Right lobe of liver (tissue), 6 donors: ENCODE data around the gene OR1K1. TPM values are rescaled to one million over a fixed set of nuclear protein-coding genes. Genes with fewer than 3 reads are reported as not detected.
"Not testable (repeated sequence)": the region's sequence is repeated elsewhere in the genome, so short reads cannot be mapped to it uniquely, and the experiment has no call there.

ENCODE experiments used
- ATAC-seq, 4 donors: fragments of 200-7000 bp; cut with Tn5 transposase; one replicate each; pipeline ENCODE4 v1.9.1; 2020; ENCODE audit warnings: mild to moderate bottlenecking in 4 of 4, moderate library complexity in 4 of 4
- DNase-seq, 3 donors: peaks; one replicate each; pipeline ENCODE4 v3.0.0-alpha.2; 2020
- H3K27ac ChIP-seq, 3 donors: fragments of 200-600 bp; one replicate each; pipeline ENCODE4 v1.8.0; 2022
- H3K27me3 ChIP-seq, 2 donors: fragments of 200-600 bp; one replicate each; pipeline ENCODE4 v1.8.0; 2022
- H3K36me3 ChIP-seq, 4 donors: fragments of 200-600 bp; sonication (generic) in 1 of 4; one replicate each; pipeline versions ENCODE4 v1.5.1 to v1.8.0; 2017 to 2022; ENCODE audit warnings: control low read depth in 1 of 4
- H3K4me1 ChIP-seq, 4 donors: fragments of 200-600 bp; sonication (generic) in 1 of 4; one replicate each; pipeline versions ENCODE4 v1.5.1 to v1.8.0; 2017 to 2022; ENCODE audit warnings: control low read depth in 1 of 4
- H3K4me3 ChIP-seq, 3 donors: fragments of 200-600 bp; one replicate each; pipeline ENCODE4 v1.8.0; 2022
- H3K9me3 ChIP-seq, 4 donors: fragments of 200-600 bp; sonication (generic) in 1 of 4; one replicate each; pipeline versions ENCODE4 v1.5.1 to v1.8.0; 2017 to 2022; ENCODE audit warnings: control low read depth in 1 of 4
- POLR2A ChIP-seq: fragments of 450-650 bp; IDR thresholded peaks from one replicate; pipeline ENCODE4 v1.6.1; 2017; ENCODE audit warnings: antibody characterized with exemption, mild to moderate bottlenecking
- WGBS: methylation state at CpG from one replicate; pipeline ENCODE4 v1.1.6; 2018; ENCODE audit warnings: low coverage, low lambda C conversion rate; ENCODE audit not compliant: insufficient coverage; ENCODE audit errors: missing lambda C conversion rate; 5-methylcytosine and 5-hydroxymethylcytosine counted together
- intact Hi-C, 2 donors: fragments of 100-400 bp; cut with DNase I; formaldehyde crosslinking; loops; one replicate each; pipeline versions ENCODE4 v1.11.2 to v1.14.1; 2022
- total RNA-seq, 6 experiments: library from RNA; depleted of rRNA in 2 of 6; stranded (reverse); fragments of >200 nt in 2 of 6; fragmentation: NEBNext Ultra II Directional in 3 of 6; extraction: Animal tissue kit (Norgen Biotek cat#: 25700) in 3 of 6; gene quantifications; one replicate each; pipeline versions ENCODE4 v1.1.0 to v1.2.4, GENCODE V29; 2016 to 2023
- TF ChIP-seq, protein P1 (sequence below), 4 donors: fragments of 200-600 bp in 3 of 4; fragments of 450-650 bp in 1 of 4; IDR thresholded peaks; one replicate each; pipeline versions ENCODE4 v1.5.1 to v1.8.0; 2016 to 2022; ENCODE audit warnings: antibody characterized with exemption in 4 of 4, mild to moderate bottlenecking in 2 of 4
- donor health status: DM: no; HTN: yes; CAD: no.
- donor health status: DM: no; HTN: no; CAD: no.
- donor health status: DM: no; HTN: no; CAD: no.
- donor health status: DM: no; HTN: yes; CAD: no.
- donor health status: DM: no; HTN: yes; CAD: no.

The OR1K1 gene
- total RNA-seq, 6 experiments from 2014 or later = not detected

DNA sequence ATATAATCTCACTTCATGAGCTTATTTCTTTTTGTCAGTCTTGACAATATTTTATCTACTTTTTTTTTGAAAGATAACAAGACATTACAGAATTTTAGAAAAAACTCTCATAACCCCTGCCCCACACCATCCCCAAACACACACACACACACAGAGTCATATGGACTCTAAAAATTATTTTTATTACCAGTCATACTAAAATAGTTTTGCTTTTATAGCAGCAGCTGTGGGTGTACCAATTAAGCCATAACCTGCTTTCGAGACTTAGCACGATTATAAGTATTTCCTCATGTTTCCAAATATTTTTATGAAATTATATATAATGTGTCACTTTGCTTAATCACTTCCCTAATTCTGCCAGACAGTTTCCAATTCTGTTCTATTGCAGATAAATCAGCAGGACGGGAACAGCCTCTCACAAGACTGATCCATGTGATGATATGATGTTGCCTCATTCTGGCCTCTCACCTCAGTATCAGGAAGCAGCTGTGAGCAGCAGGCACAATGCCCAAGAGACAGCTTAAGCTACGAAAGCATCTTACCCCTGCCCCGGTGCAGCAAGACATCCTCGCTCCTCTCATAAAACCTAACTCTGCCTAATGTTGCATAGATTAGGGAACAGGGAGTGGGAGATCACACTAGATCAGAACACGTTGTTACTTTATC lies 21.5 kb downstream of the OR1K1 start:
- Histone ChIP-seq H3K4me1 (peaks cover 0 to under 1% (median 0%) of the 10 kb centered on the region in 4 donors), H3K9me3 (no peaks in the 10 kb centered on the region), H3K4me3 (no peak overlapping the region), H3K27me3 (no peaks in the 10 kb centered on the region), H3K36me3 (peaks cover 0 to 43% (median 4%) of the 10 kb centered on the region in 4 donors), H3K27ac (no peak overlapping the region)
- WGBS = 35% methylated on average over 7 of the region's 7 CpGs
- ATAC-seq (peak; percentile 48 to 74 (median 68)), DNase-seq (peak in 1 of 3 donors; percentile 44)
- intact Hi-C loops = no loop called here
- no peak for TF ChIP-seq POLR2A
- TF ChIP-seq, protein P1, sequence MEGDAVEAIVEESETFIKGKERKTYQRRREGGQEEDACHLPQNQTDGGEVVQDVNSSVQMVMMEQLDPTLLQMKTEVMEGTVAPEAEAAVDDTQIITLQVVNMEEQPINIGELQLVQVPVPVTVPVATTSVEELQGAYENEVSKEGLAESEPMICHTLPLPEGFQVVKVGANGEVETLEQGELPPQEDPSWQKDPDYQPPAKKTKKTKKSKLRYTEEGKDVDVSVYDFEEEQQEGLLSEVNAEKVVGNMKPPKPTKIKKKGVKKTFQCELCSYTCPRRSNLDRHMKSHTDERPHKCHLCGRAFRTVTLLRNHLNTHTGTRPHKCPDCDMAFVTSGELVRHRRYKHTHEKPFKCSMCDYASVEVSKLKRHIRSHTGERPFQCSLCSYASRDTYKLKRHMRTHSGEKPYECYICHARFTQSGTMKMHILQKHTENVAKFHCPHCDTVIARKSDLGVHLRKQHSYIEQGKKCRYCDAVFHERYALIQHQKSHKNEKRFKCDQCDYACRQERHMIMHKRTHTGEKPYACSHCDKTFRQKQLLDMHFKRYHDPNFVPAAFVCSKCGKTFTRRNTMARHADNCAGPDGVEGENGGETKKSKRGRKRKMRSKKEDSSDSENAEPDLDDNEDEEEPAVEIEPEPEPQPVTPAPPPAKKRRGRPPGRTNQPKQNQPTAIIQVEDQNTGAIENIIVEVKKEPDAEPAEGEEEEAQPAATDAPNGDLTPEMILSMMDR (IDR thresholded peaks at IDR 0.05) = no peak

DNA sequence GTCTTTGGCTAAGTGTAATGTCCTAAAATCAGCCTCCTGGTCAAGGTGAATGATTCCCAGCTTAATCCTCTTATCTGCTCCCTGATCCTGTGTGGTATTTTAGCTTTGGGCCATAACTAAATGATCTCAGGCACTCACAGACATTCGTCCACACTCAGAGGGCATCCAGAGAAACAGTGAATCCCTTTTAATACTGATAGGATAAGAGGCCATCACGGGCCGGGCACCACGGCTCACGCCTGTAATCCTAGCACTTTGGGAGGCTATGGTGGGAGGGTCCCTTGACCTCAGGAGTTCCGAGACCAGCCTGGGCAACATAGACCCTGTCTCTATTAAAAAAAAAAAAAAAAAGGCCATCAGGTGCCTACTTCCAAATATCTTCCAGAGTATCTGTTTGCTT lies 22.1 kb downstream of the OR1K1 start:
- peaks cover 0 to 43% (median 4%) of the 10 kb centered on the region in 4 donors for H3K36me3 ChIP-seq
- no peak for ATAC-seq

DNA sequence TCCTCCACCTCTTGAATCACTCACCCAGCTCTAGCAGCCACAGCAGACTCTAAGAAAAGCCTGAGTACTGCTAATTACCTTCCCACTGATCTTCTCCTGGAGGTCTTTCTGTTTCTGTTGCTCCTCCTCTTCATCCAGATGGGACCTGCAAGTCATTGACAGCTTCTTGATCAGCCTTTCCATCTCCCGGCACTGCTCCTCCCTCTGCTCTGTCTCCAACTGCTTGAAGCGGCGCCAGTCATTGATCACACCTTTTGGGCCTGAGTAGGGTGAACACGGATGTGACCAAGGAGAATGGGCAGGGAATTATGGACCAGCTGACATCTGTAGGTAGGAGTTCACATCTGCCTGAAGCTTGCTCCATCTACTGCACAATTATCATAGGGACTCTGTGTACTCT lies 23.0 kb downstream of the OR1K1 start:
- intact Hi-C loops = no loop called here
- H3K4me1 ChIP-seq = peaks cover 0 to 9% (median 4%) of the 10 kb centered on the region in 4 donors

More for the DNA sequence above, 22.1 kb downstream of the OR1K1 start:
- 89% methylated on average over 5 of the region's 6 CpGs for WGBS
- Histone ChIP-seq H3K27me3 (no peaks in the 10 kb centered on the region), H3K4me1 (peaks cover 0 to 7% (median 3%) of the 10 kb centered on the region in 4 donors), H3K4me3 (no peak overlapping the region), H3K9me3 (no peaks in the 10 kb centered on the region), H3K27ac (no peak overlapping the region)
- no peak for DNase-seq
- no peak for TF ChIP-seq POLR2A
- TF ChIP-seq, protein P1 (IDR thresholded peaks at IDR 0.05) = no peak
- intact Hi-C loops = no loop called here

DNA sequence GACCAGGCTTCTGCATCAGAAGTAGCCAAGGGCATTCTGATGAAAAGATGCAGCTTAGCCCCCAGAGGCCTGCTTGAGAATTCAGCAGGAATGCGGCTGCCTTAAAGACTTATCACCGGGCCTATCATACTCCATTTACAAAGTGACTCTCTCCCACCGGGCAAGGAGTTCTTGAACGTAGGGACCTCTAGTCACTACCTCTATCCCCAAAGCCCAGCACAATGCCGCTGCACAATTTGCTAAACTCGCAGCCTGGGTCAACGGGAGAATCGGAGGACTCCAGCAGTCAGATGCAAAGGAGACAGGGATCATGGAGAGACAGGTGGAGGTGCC lies 27.8 kb downstream of the OR1K1 start:
- TF ChIP-seq POLR2A = no peak
- TF ChIP-seq, protein P1 (IDR thresholded peaks at IDR 0.05) = no peak
- Histone ChIP-seq H3K27ac (peak overlapping the region; percentile 74 to 96 (median 88)), H3K27me3 (no peaks in the 10 kb centered on the region), H3K36me3 (peaks cover 0 to 10% (median 0%) of the 10 kb centered on the region in 4 donors), H3K4me3 (peak overlapping the region; percentile 93 to 99 (median 97)), H3K4me1 (peaks cover 0 to 12% (median 4%) of the 10 kb centered on the region in 4 donors), H3K9me3 (no peaks in the 10 kb centered on the region)
- ATAC-seq (peak in 1 of 4 donors; percentile 9), DNase-seq (no peak)
- intact Hi-C loops = no loop called here
- WGBS = 3% methylated on average over 8 of the region's 8 CpGs

More for the DNA sequence above, 23.0 kb downstream of the OR1K1 start:
- Histone ChIP-seq H3K27me3 (no peaks in the 10 kb centered on the region), H3K9me3 (no peaks in the 10 kb centered on the region), H3K36me3 (peaks cover 0 to 37% (median under 1%) of the 10 kb centered on the region in 4 donors), H3K27ac (no peak overlapping the region), H3K4me3 (no peak overlapping the region)
- ATAC-seq (no peak), DNase-seq (no peak)
- 86% methylated on average over 4 of the region's 4 CpGs for WGBS
- TF ChIP-seq, protein P1 (IDR thresholded peaks at IDR 0.05) = no peak
- no peak for TF ChIP-seq POLR2A

DNA sequence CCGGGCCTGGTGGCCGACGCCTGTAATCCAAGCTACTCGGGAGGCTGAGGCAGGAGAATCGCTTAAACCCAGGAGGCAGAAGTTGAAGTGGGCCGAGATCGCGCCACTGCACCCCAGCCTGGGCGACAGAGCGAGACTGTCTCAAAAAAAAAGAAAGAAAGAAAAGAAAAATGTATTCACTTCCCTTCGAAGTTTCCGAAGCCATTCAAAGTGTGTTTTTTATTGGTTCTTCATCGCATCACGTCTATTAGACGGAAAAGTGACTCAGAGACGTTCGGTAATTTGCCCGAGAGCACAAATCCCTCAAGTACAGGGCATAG lies 29.0 kb downstream of the OR1K1 start:
- H3K9me3 ChIP-seq, H3K27me3 ChIP-seq, ATAC-seq, H3K36me3 ChIP-seq, DNase-seq, intact Hi-C loops: not testable (repeated sequence)
- H3K4me3 ChIP-seq = peak overlapping the region; percentile 93 to 99 (median 97)
- H3K4me1 ChIP-seq = peaks cover 0 to 12% (median 4%) of the 10 kb centered on the region in 4 donors
- H3K27ac ChIP-seq = peak overlapping the region; percentile 74 to 96 (median 88)
- 63% methylated on average over 15 of the region's 18 CpGs for WGBS
